Measurements from ENCODE around the gene SUPT6H.

- TF ChIP-seq CTCF (IDR thresholded peaks at IDR 0.05; ENCODE audit: low read depth, low read length) (no peak), POLR2A (IDR thresholded peaks at IDR 0.05; ENCODE audit: extremely low read depth, insufficient read length) (no peak), MYC (IDR thresholded peaks at IDR 0.05; ENCODE audit: low read depth, low read length) (no peak)
- TF ChIP-seq, protein P1, sequence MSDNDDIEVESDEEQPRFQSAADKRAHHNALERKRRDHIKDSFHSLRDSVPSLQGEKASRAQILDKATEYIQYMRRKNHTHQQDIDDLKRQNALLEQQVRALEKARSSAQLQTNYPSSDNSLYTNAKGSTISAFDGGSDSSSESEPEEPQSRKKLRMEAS (IDR thresholded peaks at IDR 0.05; ENCODE audit: low read depth, low read length) = no peak
These were observed 55.8 kb downstream of the SUPT6H start, which contains the start of gene RAB34 for GRCh38 chr17:28717578-28718332.
